Lung (tissue), 12 donors: Measurements from ENCODE around the gene PLD4. TPM values are rescaled to one million over a fixed set of nuclear protein-coding genes. Genes with fewer than 3 reads are reported as not detected.
"Not testable (repeated sequence)": the region's sequence is repeated elsewhere in the genome, so short reads cannot be mapped to it uniquely, and the experiment has no call there.

ENCODE experiments used
- ATAC-seq: fragments of 200-7000 bp; cut with Tn5 transposase; one replicate; pipeline ENCODE4 v1.9.1; 2020; ENCODE audit warnings: moderate number of reproducible peaks; ENCODE audit not compliant: insufficient read depth, low FRiP score
- DNase-seq, 3 donors: peaks; one replicate each; pipeline ENCODE4 v3.0.0-alpha.2; 2013 to 2017
- H3K27ac ChIP-seq, 2 donors: one replicate each; pipeline ENCODE4 v1.5.1; 2013; ENCODE audit warnings: mild to moderate bottlenecking in 2 of 2, moderate library complexity in 2 of 2, control low read depth in 1 of 2, inconsistent platforms in 1 of 2, low read depth in 1 of 2, low read length in 1 of 2
- H3K27me3 ChIP-seq, 3 donors: one replicate each; pipeline ENCODE4 v1.5.1; 2013; ENCODE audit warnings: low read length in 2 of 3; ENCODE audit not compliant: control insufficient read depth in 3 of 3, insufficient read depth in 3 of 3
- H3K36me3 ChIP-seq, 4 donors: one replicate each; pipeline ENCODE4 v1.5.1; 2013; ENCODE audit warnings: low read length in 4 of 4, mild to moderate bottlenecking in 1 of 4, moderate library complexity in 1 of 4; ENCODE audit not compliant: control insufficient read depth in 4 of 4, insufficient read depth in 4 of 4
- H3K4me1 ChIP-seq, 5 donors: one replicate each; pipeline ENCODE4 v1.5.1; 2013; ENCODE audit warnings: low read length in 5 of 5, mild to moderate bottlenecking in 2 of 5, moderate library complexity in 1 of 5; ENCODE audit not compliant: control insufficient read depth in 5 of 5, insufficient read depth in 5 of 5
- H3K4me3 ChIP-seq: one replicate; pipeline ENCODE4 v1.5.1; 2013; ENCODE audit warnings: mild to moderate bottlenecking, control low read depth, moderate library complexity
- H3K9ac ChIP-seq, 2 donors: one replicate each; pipeline ENCODE4 v1.5.1; 2013; ENCODE audit warnings: low read length in 2 of 2, control low read depth in 1 of 2; ENCODE audit not compliant: insufficient read depth in 1 of 2
- H3K9me3 ChIP-seq, 4 donors: one replicate each; pipeline ENCODE4 v1.5.1; 2013; ENCODE audit warnings: low read length in 3 of 4, mild to moderate bottlenecking in 1 of 4, moderate library complexity in 1 of 4; ENCODE audit not compliant: control insufficient read depth in 4 of 4, insufficient read depth in 3 of 4
- CTCF ChIP-seq: IDR thresholded peaks from 2 replicates; pipeline ENCODE4 v1.5.1; 2012; ENCODE audit warnings: mild to moderate bottlenecking; ENCODE audit errors: control extremely low read depth, extremely low read depth
- WGBS, 2 donors: extraction: QIAGEN DNeasy Blood & Tissue Kit; methylation state at CpG; one replicate each; pipeline ENCODE4 v1.1.7; 2013; 5-methylcytosine and 5-hydroxymethylcytosine counted together
- polyA plus RNA-seq, 2 donors: library from polyadenylated mRNA; stranded (reverse); fragments of 200-250 nt; gene quantifications; one replicate each; pipeline ENCODE4 v1.2.1, GENCODE V29; 2013
- total RNA-seq, 2 donors: library from RNA; depleted of rRNA in 1 of 2; stranded (reverse); fragments of >200 nt in 1 of 2; gene quantifications; one replicate each; pipeline ENCODE4 v1.2.1, GENCODE V29; 2014 to 2021
- donor health status: control.
- donor health status: control.
- donor health status: Bipolar disorder and iron deficiency.
- donor health status: healthy.
- donor health status: DM: yes; HTN: yes; CAD: no.

Gene PLD4
- total and polyA plus RNA-seq, 4 donors, result 0.71 to 6.3 (median 0.88) TPM

GRCh38 chr14:104917993-104918392 is 6.7 kb upstream of the PLD4 start:
- H3K27ac ChIP-seq, result no peak overlapping the region
- ATAC-seq (no peak), DNase-seq (no peak)
- TF ChIP-seq CTCF, result no peak
- H3K36me3 ChIP-seq, result no peaks in the 10 kb centered on the region
- WGBS, 2 donors, result 77 to 82% methylated on average over 4 of the region's 4 CpGs
- H3K4me3 ChIP-seq, result no peak overlapping the region
- H3K9ac ChIP-seq, result no peak overlapping the region
- H3K27me3 ChIP-seq, result peaks cover 0 to 3% (median 0%) of the 10 kb centered on the region in 3 donors
- H3K9me3 ChIP-seq, result no peaks in the 10 kb centered on the region
- no peaks in the 10 kb centered on the region for H3K4me1 ChIP-seq

GRCh38 chr14:104919152-104919992 is 5.3 kb upstream of the PLD4 start:
- H3K9ac ChIP-seq, DNase-seq, H3K4me1 ChIP-seq, H3K4me3 ChIP-seq, H3K9me3 ChIP-seq, H3K27me3 ChIP-seq, H3K36me3 ChIP-seq, H3K27ac ChIP-seq, ATAC-seq: not testable (repeated sequence)
- 76 to 77% methylated on average over 12 of the region's 12 CpGs for WGBS, 2 donors

- H3K9ac ChIP-seq, result no peak overlapping the region
- no peaks in the 10 kb centered on the region for H3K27me3 ChIP-seq
- no peak overlapping the region for H3K27ac ChIP-seq
- no peak overlapping the region for H3K4me3 ChIP-seq
- DNase-seq (no peak), ATAC-seq (no peak)
- no peak for TF ChIP-seq CTCF
- H3K9me3 ChIP-seq, result peaks cover 0 to 7% (median 2%) of the 10 kb centered on the region in 4 donors
- WGBS, 2 donors, result 47 to 61% methylated on average over 3 of the region's 3 CpGs
- H3K36me3 ChIP-seq, result no peaks in the 10 kb centered on the region
- H3K4me1 ChIP-seq, result no peaks in the 10 kb centered on the region
These were observed 4.7 kb upstream of the PLD4 start for GRCh38 chr14:104919993-104920315.

- Histone ChIP-seq H3K27ac (no peak overlapping the region), H3K4me1 (no peaks in the 10 kb centered on the region), H3K27me3 (no peaks in the 10 kb centered on the region), H3K4me3 (no peak overlapping the region), H3K36me3 (no peaks in the 10 kb centered on the region), H3K9me3 (peaks cover 0 to 7% (median 2%) of the 10 kb centered on the region in 4 donors), H3K9ac (no peak overlapping the region)
- 91 to 98% methylated on average over 4 of the region's 4 CpGs for WGBS, 2 donors
- no peak for TF ChIP-seq CTCF
- DNase-seq (no peak), ATAC-seq (no peak)
These were observed 849 bp upstream of the PLD4 start for GRCh38 chr14:104923640-104924420.
